Suprapubic skin (tissue), 4 donors: ENCODE measurements around the gene THSD8. TPM values are rescaled to one million over a fixed set of nuclear protein-coding genes. Genes with fewer than 3 reads are reported as not detected.
A peak's percentile ranks its signal among the peaks of the same experiment; 100 is the strongest.

Experiments
- DNase-seq, 2 donors: peaks; one replicate each; pipeline ENCODE4 v3.0.0-alpha.2; 2019; ENCODE audit warnings: low spot score in 2 of 2
- H3K27ac ChIP-seq: fragments of 200-600 bp; sonication (generic); one replicate; pipeline ENCODE4 v1.5.1; 2019
- H3K27me3 ChIP-seq: fragments of 200-600 bp; sonication (generic); one replicate; pipeline ENCODE4 v1.5.1; 2019
- H3K36me3 ChIP-seq: fragments of 200-600 bp; sonication (generic); one replicate; pipeline ENCODE4 v1.5.1; 2019
- H3K4me1 ChIP-seq: fragments of 200-600 bp; sonication (generic); one replicate; pipeline ENCODE4 v1.5.1; 2019
- H3K4me3 ChIP-seq: fragments of 200-600 bp; sonication (generic); one replicate; pipeline ENCODE4 v1.5.1; 2019; ENCODE audit warnings: mild to moderate bottlenecking
- H3K9me3 ChIP-seq: fragments of 200-600 bp; sonication (generic); one replicate; pipeline ENCODE4 v1.5.1; 2019
- CTCF ChIP-seq, 2 donors: fragments of 200-600 bp in 1 of 2; fragments of 450-650 bp in 1 of 2; sonication (generic) in 1 of 2; IDR thresholded peaks; one replicate each; pipeline ENCODE4 v1.5.1; 2016 to 2019; ENCODE audit warnings: antibody characterized with exemption in 2 of 2, mild to moderate bottlenecking in 1 of 2, moderate library complexity in 1 of 2
- EP300 ChIP-seq: sonication (generic); formaldehyde crosslinking; IDR thresholded peaks from one replicate; pipeline ENCODE4 v1.6.1; 2017; ENCODE audit warnings: antibody characterized with exemption
- POLR2A ChIP-seq, 2 donors: fragments of 450-650 bp; IDR thresholded peaks; one replicate each; pipeline ENCODE4 v1.6.1; 2017; ENCODE audit warnings: antibody characterized with exemption in 2 of 2, mild to moderate bottlenecking in 2 of 2, moderate library complexity in 2 of 2
- POLR2AphosphoS5 ChIP-seq, 3 donors: sonication (generic); formaldehyde crosslinking; IDR thresholded peaks; one replicate each; pipeline ENCODE4 v1.6.1; 2017; ENCODE audit warnings: antibody characterized with exemption in 3 of 3
- WGBS: methylation state at CpG from one replicate; pipeline ENCODE4 v1.1.5; 2018; 5-methylcytosine and 5-hydroxymethylcytosine counted together
- total RNA-seq, 4 donors: library from RNA; depleted of rRNA; stranded (reverse); fragments of >200 nt; gene quantifications; one replicate each; pipeline ENCODE4 v1.1.0, GENCODE V29; 2016

THSD8 gene
- total RNA-seq, 4 donors from 2014 or later, result 1.6 TPM; not detected in 3

- Histone ChIP-seq H3K4me3 (peak overlapping the region; percentile 88), H3K27me3 (no peaks in the 10 kb centered on the region), H3K27ac (peak overlapping the region; percentile 97), H3K9me3 (no peaks in the 10 kb centered on the region), H3K36me3 (peaks cover 7% of the 10 kb centered on the region), H3K4me1 (peaks cover 52% of the 10 kb centered on the region)
- TF ChIP-seq POLR2AphosphoS5 (IDR thresholded peaks at IDR 0.05) (peak; percentile 33 to 98 (median 67)), CTCF (IDR thresholded peaks at IDR 0.05) (no peak), POLR2A (IDR thresholded peaks at IDR 0.05) (peak; percentile 46 to 67), EP300 (peak; percentile 63)
- DNase-seq, result peak; percentile 95 to 96
- WGBS, result under 1% methylated on average over 16 of the region's 81 CpGs
Measured at GRCh38 chr19:12793290-12794195, 8.3 kb upstream of the THSD8 start.

GRCh38 chr19:12794196-12794941, 7.5 kb upstream of the THSD8 start:
- TF ChIP-seq POLR2A (IDR thresholded peaks at IDR 0.05) (no peak), EP300 (no peak), POLR2AphosphoS5 (IDR thresholded peaks at IDR 0.05) (no peak), CTCF (IDR thresholded peaks at IDR 0.05) (no peak)
- peaks cover 43% of the 10 kb centered on the region for H3K4me1 ChIP-seq
- H3K27ac ChIP-seq, result peak overlapping the region; percentile 97
- no peaks in the 10 kb centered on the region for H3K27me3 ChIP-seq
- H3K9me3 ChIP-seq, result no peaks in the 10 kb centered on the region
- peak in 1 of 2 donors; percentile 64 for DNase-seq
- H3K36me3 ChIP-seq, result peaks cover 16% of the 10 kb centered on the region
- WGBS, result 62% methylated on average over 7 of the region's 7 CpGs
- H3K4me3 ChIP-seq, result peak overlapping the region; percentile 88

GRCh38 chr19:12794971-12795381, 6.9 kb upstream of the THSD8 start:
- peaks cover 22% of the 10 kb centered on the region for H3K36me3 ChIP-seq
- H3K9me3 ChIP-seq, result no peaks in the 10 kb centered on the region
- no peaks in the 10 kb centered on the region for H3K27me3 ChIP-seq
- DNase-seq, result no peak
- H3K4me1 ChIP-seq, result peaks cover 42% of the 10 kb centered on the region
- H3K27ac ChIP-seq, result no peak overlapping the region
- WGBS, result 88% methylated on average over 9 of the region's 9 CpGs
- no peak overlapping the region for H3K4me3 ChIP-seq
- TF ChIP-seq CTCF (IDR thresholded peaks at IDR 0.05), result no peak
- TF ChIP-seq POLR2A (IDR thresholded peaks at IDR 0.05), result peak in 1 of 2 donors; percentile 8

GRCh38 chr19:12796146-12797071, 5.5 kb upstream of the THSD8 start:
- H3K27ac ChIP-seq, result peak overlapping the region; percentile 70
- H3K4me3 ChIP-seq, result peak overlapping the region; percentile 13
- H3K9me3 ChIP-seq, result no peaks in the 10 kb centered on the region
- peaks cover 46% of the 10 kb centered on the region for H3K4me1 ChIP-seq
- DNase-seq, result peak in 1 of 2 donors; percentile 87
- no peaks in the 10 kb centered on the region for H3K27me3 ChIP-seq
- WGBS, result 9% methylated on average over 17 of the region's 18 CpGs
- no peak for TF ChIP-seq POLR2A (IDR thresholded peaks at IDR 0.05)
- TF ChIP-seq POLR2AphosphoS5 (IDR thresholded peaks at IDR 0.05), result peak in 1 of 3 donors; percentile 80
- TF ChIP-seq EP300, result no peak
- TF ChIP-seq CTCF (IDR thresholded peaks at IDR 0.05), result peak; percentile 88 to 95
- peaks cover 24% of the 10 kb centered on the region for H3K36me3 ChIP-seq
